ENCODE measurements around the gene CCL4L2. TPM values are rescaled to one million over a fixed set of nuclear protein-coding genes. Genes with fewer than 3 reads are reported as not detected.
"Not testable (repeated sequence)": the region's sequence is repeated elsewhere in the genome, so short reads cannot be mapped to it uniquely, and the experiment has no call there.

CCL4L2 gene
- total RNA-seq, 1 experiment from 2014 or later, result not detected

- no peak overlapping the region for H2AFZ ChIP-seq (ENCODE audit: low read length)
- no peaks in the 10 kb centered on the region for H3K9me3 ChIP-seq (ENCODE audit: low read length)
- ChIA-PET CTCF (no interaction called here), POLR2A (ENCODE audit: unreplicated experiment) (no interaction called here)
- no peak overlapping the region for H3K4me2 ChIP-seq (ENCODE audit: low read length)
- H3K9me2 ChIP-seq (replicated peaks; ENCODE audit: low read length), result no peaks in the 10 kb centered on the region
- H3K4me3 ChIP-seq (ENCODE audit: low read length), result no peak overlapping the region
- ATAC-seq, result no peak
- DNase-seq, result no peak
- H3K79me2 ChIP-seq (ENCODE audit: low read length), result no peaks in the 10 kb centered on the region
- no peaks in the 10 kb centered on the region for H4K20me1 ChIP-seq (ENCODE audit: low read length)
- intact Hi-C loops (cut with micrococcal nuclease), result no loop called here
- H3K9ac ChIP-seq (ENCODE audit: low read length), result no peak overlapping the region
- TF ChIP-seq EZH2phosphoT487 (IDR thresholded peaks at IDR 0.05; ENCODE audit: borderline replicate concordance, low read length) (no peak), EZH2 (IDR thresholded peaks at IDR 0.05; ENCODE audit: low read length, unreplicated experiment) (no peak)
- H3K27ac ChIP-seq (ENCODE audit: low read length), result no peak overlapping the region
- H3K36me3 ChIP-seq (ENCODE audit: low read depth, low read length), result no peaks in the 10 kb centered on the region
- H3K4me1 ChIP-seq (ENCODE audit: insufficient read depth, low read length), result no peaks in the 10 kb centered on the region
- H3F3A ChIP-seq (ENCODE audit: low read length, unreplicated experiment), result no peaks in the 10 kb centered on the region
- peaks cover 13% of the 10 kb centered on the region for H3K27me3 ChIP-seq (ENCODE audit: low read length)
- no TSS peak for BruUV-seq (replicated peaks)
Measured at GRCh38 chr17:36184023-36184765, 26.7 kb upstream of the CCL4L2 start.

GRCh38 chr17:36185416-36185815, 25.4 kb upstream of the CCL4L2 start:
- ATAC-seq (no peak), DNase-seq (no peak)
- no TSS peak for BruUV-seq (replicated peaks)
- Histone ChIP-seq H3K4me2 (ENCODE audit: low read length) (no peak overlapping the region), H2AFZ (ENCODE audit: low read length) (no peak overlapping the region), H3K36me3 (ENCODE audit: low read depth, low read length) (no peaks in the 10 kb centered on the region), H3K9me2 (replicated peaks; ENCODE audit: low read length) (no peaks in the 10 kb centered on the region), H3K9me3 (ENCODE audit: low read length) (no peaks in the 10 kb centered on the region), H3K27ac (ENCODE audit: low read length) (no peak overlapping the region), H3F3A (ENCODE audit: low read length, unreplicated experiment) (no peaks in the 10 kb centered on the region), H4K20me1 (ENCODE audit: low read length) (no peaks in the 10 kb centered on the region), H3K9ac (ENCODE audit: low read length) (no peak overlapping the region), H3K27me3 (ENCODE audit: low read length) (peaks cover 13% of the 10 kb centered on the region), H3K4me3 (ENCODE audit: low read length) (no peak overlapping the region), H3K79me2 (ENCODE audit: low read length) (no peaks in the 10 kb centered on the region), H3K4me1 (ENCODE audit: insufficient read depth, low read length) (no peaks in the 10 kb centered on the region)
- ChIA-PET CTCF (no interaction called here), POLR2A (ENCODE audit: unreplicated experiment) (no interaction called here)
- TF ChIP-seq EZH2 (IDR thresholded peaks at IDR 0.05; ENCODE audit: low read length, unreplicated experiment) (no peak), CTCF (conservative IDR thresholded peaks at IDR 0.05; ENCODE audit: low read depth, low read length) (no peak), EZH2phosphoT487 (IDR thresholded peaks at IDR 0.05; ENCODE audit: borderline replicate concordance, low read length) (no peak)
- intact Hi-C loops (cut with micrococcal nuclease), result no loop called here

- POLR2A ChIA-PET (ENCODE audit: unreplicated experiment); H3K9me3 ChIP-seq (ENCODE audit: low read length); H3K9me2 ChIP-seq (replicated peaks; ENCODE audit: low read length); BruUV-seq (replicated peaks); H3K27ac ChIP-seq (ENCODE audit: low read length); H3K4me3 ChIP-seq (ENCODE audit: low read length); H3K4me1 ChIP-seq (ENCODE audit: insufficient read depth, low read length); H3K79me2 ChIP-seq (ENCODE audit: low read length); H3K4me2 ChIP-seq (ENCODE audit: low read length); H3K9ac ChIP-seq (ENCODE audit: low read length); DNase-seq; H3K36me3 ChIP-seq (ENCODE audit: low read depth, low read length); H4K20me1 ChIP-seq (ENCODE audit: low read length); intact Hi-C loops (cut with micrococcal nuclease); H3F3A ChIP-seq (ENCODE audit: low read length, unreplicated experiment); CTCF ChIA-PET; H2AFZ ChIP-seq (ENCODE audit: low read length); ATAC-seq: not testable (repeated sequence)
- peaks cover 12% of the 10 kb centered on the region for H3K27me3 ChIP-seq (ENCODE audit: low read length)
Measured at GRCh38 chr17:36186810-36187763, 23.8 kb upstream of the CCL4L2 start.

GRCh38 chr17:36187943-36188665, 22.8 kb upstream of the CCL4L2 start:
- DNase-seq; intact Hi-C loops (cut with micrococcal nuclease); H3K4me2 ChIP-seq (ENCODE audit: low read length); H3K27me3 ChIP-seq (ENCODE audit: low read length); H3K9me3 ChIP-seq (ENCODE audit: low read length); ATAC-seq; CTCF ChIA-PET; H3K36me3 ChIP-seq (ENCODE audit: low read depth, low read length); H3F3A ChIP-seq (ENCODE audit: low read length, unreplicated experiment); POLR2A ChIA-PET (ENCODE audit: unreplicated experiment); H3K4me1 ChIP-seq (ENCODE audit: insufficient read depth, low read length); H3K4me3 ChIP-seq (ENCODE audit: low read length); H2AFZ ChIP-seq (ENCODE audit: low read length); BruUV-seq (replicated peaks); H3K9me2 ChIP-seq (replicated peaks; ENCODE audit: low read length); H4K20me1 ChIP-seq (ENCODE audit: low read length); H3K9ac ChIP-seq (ENCODE audit: low read length); H3K27ac ChIP-seq (ENCODE audit: low read length); H3K79me2 ChIP-seq (ENCODE audit: low read length): not testable (repeated sequence)
